Measurements from ENCODE around the gene WDR43. TPM values are rescaled to one million over a fixed set of nuclear protein-coding genes. Genes with fewer than 3 reads are reported as not detected.
"Not testable (repeated sequence)": the region's sequence is repeated elsewhere in the genome, so short reads cannot be mapped to it uniquely, and the experiment has no call there.

WDR43 gene
- total and polyA plus RNA-seq, 4 donors = 9.0 to 53.1 (median 29.3) TPM

- intact Hi-C loops (cut with DNase I) = no loop called here
- DNase-seq (no peak), ATAC-seq (ENCODE audit: low FRiP score) (no peak)
- no peaks in the 10 kb centered on the region for H3K4me1 ChIP-seq (ENCODE audit: control insufficient read depth in 1 of 2, insufficient read depth in 2 of 2, low read length in 2 of 2)
- no peaks in the 10 kb centered on the region for H3K9me3 ChIP-seq (ENCODE audit: control insufficient read depth, low read length)
- no peak overlapping the region for H3K4me3 ChIP-seq (ENCODE audit: low read length in 2 of 2)
- H3K27me3 ChIP-seq (ENCODE audit: control insufficient read depth in 1 of 2, insufficient read depth in 2 of 2, low read length in 1 of 2) = no peaks in the 10 kb centered on the region
- H3K36me3 ChIP-seq (ENCODE audit: control insufficient read depth in 1 of 2, insufficient read depth in 2 of 2, low read length in 1 of 2) = no peaks in the 10 kb centered on the region
- WGBS, 2 donors = 89 to 90% methylated on average over 1 of the region's 1 CpG
- no peak overlapping the region for H3K27ac ChIP-seq (ENCODE audit: low read depth in 1 of 2, low read length in 2 of 2)
These were observed 68.0 kb downstream of the WDR43 start for GRCh38 chr2:28962505-28962904.

DNA sequence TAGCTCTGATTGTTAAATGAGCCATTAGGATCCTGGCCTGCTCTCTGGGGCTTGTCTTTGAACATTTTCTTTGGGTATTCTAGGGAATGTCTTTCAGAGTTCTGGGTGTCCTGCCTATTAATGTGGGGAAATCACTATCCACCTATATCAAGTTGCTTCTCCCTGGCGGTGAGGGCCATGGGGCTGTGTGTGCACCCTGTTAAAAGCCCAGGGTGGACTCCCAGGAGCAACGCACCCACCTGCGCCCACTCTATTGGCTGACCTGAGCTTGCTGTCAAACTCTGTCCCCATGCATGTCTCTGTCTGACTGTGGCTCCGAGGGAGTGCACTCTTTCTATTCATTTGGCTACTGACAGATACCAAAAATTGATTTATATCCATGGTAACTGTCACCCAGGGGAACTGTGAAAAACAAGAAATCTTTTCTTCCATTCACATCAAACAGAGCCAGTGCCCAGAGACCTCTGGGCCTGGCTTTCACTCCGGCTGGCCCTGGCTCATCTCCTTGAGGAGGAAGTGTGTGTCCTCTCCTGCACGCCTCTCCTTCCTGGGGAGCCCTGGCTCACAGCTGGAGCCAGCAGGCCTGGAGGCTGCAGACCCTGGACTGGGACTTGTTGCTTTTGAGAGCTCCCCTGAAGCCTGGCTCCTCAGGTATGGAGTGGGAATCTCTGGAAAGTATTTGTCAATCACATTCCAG lies 76.1 kb downstream of the WDR43 start:
- Histone ChIP-seq H3K27ac (ENCODE audit: low read depth in 1 of 2, low read length in 2 of 2) (no peak overlapping the region), H3K36me3 (ENCODE audit: control insufficient read depth in 1 of 2, insufficient read depth in 2 of 2, low read length in 1 of 2) (no peaks in the 10 kb centered on the region), H3K27me3 (ENCODE audit: control insufficient read depth in 1 of 2, insufficient read depth in 2 of 2, low read length in 1 of 2) (no peaks in the 10 kb centered on the region), H3K4me3 (ENCODE audit: low read length in 2 of 2) (no peak overlapping the region), H3K4me1 (ENCODE audit: control insufficient read depth in 1 of 2, insufficient read depth in 2 of 2, low read length in 2 of 2) (no peaks in the 10 kb centered on the region), H3K9me3 (ENCODE audit: control insufficient read depth, low read length) (peaks cover 2% of the 10 kb centered on the region)
- DNase-seq (no peak), ATAC-seq (ENCODE audit: low FRiP score) (no peak)
- WGBS, 2 donors = 86 to 87% methylated on average over 6 of the region's 6 CpGs
- intact Hi-C loops (cut with DNase I) = no loop called here

DNA sequence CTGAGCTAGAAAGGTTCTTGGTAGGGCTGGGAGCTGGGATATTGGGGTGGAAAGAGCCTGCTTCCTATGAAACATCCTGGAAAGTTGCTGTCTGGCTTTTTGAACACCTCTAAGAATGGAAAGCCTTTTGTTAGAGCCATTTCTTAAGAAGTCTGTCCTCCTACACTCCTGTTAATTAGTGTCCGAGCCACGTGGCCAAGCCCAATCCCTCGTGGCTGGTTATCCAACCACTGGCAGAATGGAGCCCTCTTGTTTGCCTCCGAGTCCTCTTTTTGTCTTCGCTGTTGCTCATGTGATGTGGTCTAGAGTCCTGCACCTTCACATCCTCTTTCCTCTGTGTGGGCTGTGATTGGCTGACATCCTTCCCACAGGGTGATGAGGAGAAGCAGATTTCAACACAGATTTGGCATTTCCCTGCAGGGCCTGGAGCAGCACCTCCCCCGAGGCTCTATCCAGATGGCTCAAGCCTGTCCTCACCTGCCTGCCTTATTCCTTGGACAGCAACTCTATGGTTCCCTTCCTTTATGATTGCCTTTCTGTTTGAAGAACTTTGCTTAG lies 78.4 kb downstream of the WDR43 start:
- H3K36me3 ChIP-seq (ENCODE audit: control insufficient read depth in 1 of 2, insufficient read depth in 2 of 2, low read length in 1 of 2) = no peaks in the 10 kb centered on the region
- no peak overlapping the region for H3K27ac ChIP-seq (ENCODE audit: low read depth in 1 of 2, low read length in 2 of 2)
- H3K4me3 ChIP-seq (ENCODE audit: low read length in 2 of 2) = no peak overlapping the region
- no peaks in the 10 kb centered on the region for H3K4me1 ChIP-seq (ENCODE audit: control insufficient read depth in 1 of 2, insufficient read depth in 2 of 2, low read length in 2 of 2)
- peaks cover 2% of the 10 kb centered on the region for H3K9me3 ChIP-seq (ENCODE audit: control insufficient read depth, low read length)
- H3K27me3 ChIP-seq (ENCODE audit: control insufficient read depth in 1 of 2, insufficient read depth in 2 of 2, low read length in 1 of 2) = no peaks in the 10 kb centered on the region
- DNase-seq (no peak), ATAC-seq (ENCODE audit: low FRiP score) (no peak)
- 82 to 83% methylated on average over 6 of the region's 6 CpGs for WGBS, 2 donors
- intact Hi-C loops (cut with DNase I) = no loop called here

- Histone ChIP-seq H3K27me3 (ENCODE audit: control insufficient read depth in 1 of 2, insufficient read depth in 2 of 2, low read length in 1 of 2) (no peaks in the 10 kb centered on the region), H3K9me3 (ENCODE audit: control insufficient read depth, low read length) (peaks cover 2% of the 10 kb centered on the region), H3K4me3 (ENCODE audit: low read length in 2 of 2) (no peak overlapping the region), H3K36me3 (ENCODE audit: control insufficient read depth in 1 of 2, insufficient read depth in 2 of 2, low read length in 1 of 2) (no peaks in the 10 kb centered on the region), H3K4me1 (ENCODE audit: control insufficient read depth in 1 of 2, insufficient read depth in 2 of 2, low read length in 2 of 2) (no peaks in the 10 kb centered on the region), H3K27ac (ENCODE audit: low read depth in 1 of 2, low read length in 2 of 2) (no peak overlapping the region)
- ATAC-seq (ENCODE audit: low FRiP score) (no peak), DNase-seq (no peak)
- 96 to 99% methylated on average over 4 of the region's 4 CpGs for WGBS, 2 donors
- intact Hi-C loops (cut with DNase I) = no loop called here
These were observed 79.8 kb downstream of the WDR43 start for GRCh38 chr2:28974252-28974651.

DNA sequence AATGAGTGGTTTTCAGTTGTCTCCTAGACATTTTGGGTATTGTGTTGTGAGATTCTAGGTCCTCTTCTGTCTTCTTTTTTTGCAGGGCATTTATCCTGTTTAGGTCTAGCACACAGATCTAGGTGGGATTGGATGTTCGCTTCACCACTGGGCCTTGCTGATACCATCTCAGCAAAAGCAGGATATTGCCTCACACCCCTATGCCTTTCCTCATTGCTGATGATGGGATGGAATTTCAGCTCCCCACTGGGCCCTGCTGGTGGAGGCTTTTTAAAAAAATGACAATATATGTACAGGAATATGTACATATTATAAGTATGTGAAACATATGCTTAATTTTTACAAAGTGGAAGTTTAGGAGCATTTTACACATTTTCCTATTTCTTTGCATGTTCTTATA lies 81.2 kb downstream of the WDR43 start:
- intact Hi-C loops (cut with DNase I) = no loop called here
- DNase-seq (no peak), ATAC-seq (ENCODE audit: low FRiP score) (no peak)
- WGBS, 2 donors = 92 to 100% methylated on average over 1 of the region's 1 CpG
- H3K4me1 ChIP-seq (ENCODE audit: control insufficient read depth in 1 of 2, insufficient read depth in 2 of 2, low read length in 2 of 2) = no peaks in the 10 kb centered on the region
- H3K9me3 ChIP-seq (ENCODE audit: control insufficient read depth, low read length) = peaks cover 2% of the 10 kb centered on the region
- no peak overlapping the region for H3K27ac ChIP-seq (ENCODE audit: low read depth in 1 of 2, low read length in 2 of 2)
- H3K36me3 ChIP-seq (ENCODE audit: control insufficient read depth in 1 of 2, insufficient read depth in 2 of 2, low read length in 1 of 2) = no peaks in the 10 kb centered on the region
- no peaks in the 10 kb centered on the region for H3K27me3 ChIP-seq (ENCODE audit: control insufficient read depth in 1 of 2, insufficient read depth in 2 of 2, low read length in 1 of 2)
- no peak overlapping the region for H3K4me3 ChIP-seq (ENCODE audit: low read length in 2 of 2)

DNA sequence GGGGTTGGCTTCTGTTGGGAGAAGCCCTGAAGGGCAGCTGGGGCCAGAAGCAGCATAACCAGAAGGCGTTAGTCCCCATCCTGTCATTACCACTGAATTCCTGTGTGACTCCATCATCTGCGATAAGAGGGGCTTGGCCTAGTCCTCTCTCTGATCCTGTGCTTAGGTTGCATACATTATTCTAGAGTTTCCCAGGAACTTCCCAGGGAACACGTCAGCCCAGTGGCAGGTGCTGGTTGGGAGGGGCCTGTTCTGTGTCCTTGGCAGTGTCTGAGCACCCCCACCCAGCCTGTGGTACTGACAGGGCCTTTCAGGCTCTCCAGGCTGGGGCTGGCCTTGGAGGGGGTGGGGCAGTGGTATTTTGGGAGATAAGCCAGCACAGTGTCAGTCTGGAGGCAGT lies 82.1 kb downstream of the WDR43 start:
- Histone ChIP-seq H3K4me1 (ENCODE audit: control insufficient read depth in 1 of 2, insufficient read depth in 2 of 2, low read length in 2 of 2) (no peaks in the 10 kb centered on the region), H3K27me3 (ENCODE audit: control insufficient read depth in 1 of 2, insufficient read depth in 2 of 2, low read length in 1 of 2) (no peaks in the 10 kb centered on the region), H3K9me3 (ENCODE audit: control insufficient read depth, low read length) (peaks cover 2% of the 10 kb centered on the region), H3K36me3 (ENCODE audit: control insufficient read depth in 1 of 2, insufficient read depth in 2 of 2, low read length in 1 of 2) (no peaks in the 10 kb centered on the region), H3K4me3 (ENCODE audit: low read length in 2 of 2) (no peak overlapping the region), H3K27ac (ENCODE audit: low read depth in 1 of 2, low read length in 2 of 2) (no peak overlapping the region)
- ATAC-seq (ENCODE audit: low FRiP score) (no peak), DNase-seq (no peak)
- intact Hi-C loops (cut with DNase I) = no loop called here
- 87 to 93% methylated on average over 3 of the region's 3 CpGs for WGBS, 2 donors

GRCh38 chr2:28977176-28977875 lies 82.9 kb downstream of the WDR43 start:
- no peak overlapping the region for H3K27ac ChIP-seq (ENCODE audit: low read depth in 1 of 2, low read length in 2 of 2)
- peak; percentile 25 for ATAC-seq (ENCODE audit: low FRiP score)
- no peaks in the 10 kb centered on the region for H3K36me3 ChIP-seq (ENCODE audit: control insufficient read depth in 1 of 2, insufficient read depth in 2 of 2, low read length in 1 of 2)
- WGBS, 2 donors = 89 to 94% methylated on average over 10 of the region's 10 CpGs
- H3K4me3 ChIP-seq (ENCODE audit: low read length in 2 of 2) = no peak overlapping the region
- H3K27me3 ChIP-seq (ENCODE audit: control insufficient read depth in 1 of 2, insufficient read depth in 2 of 2, low read length in 1 of 2) = no peaks in the 10 kb centered on the region
- no peak for DNase-seq
- H3K9me3 ChIP-seq (ENCODE audit: control insufficient read depth, low read length) = peaks cover 2% of the 10 kb centered on the region
- intact Hi-C loops (cut with DNase I) = no loop called here
- no peaks in the 10 kb centered on the region for H3K4me1 ChIP-seq (ENCODE audit: control insufficient read depth in 1 of 2, insufficient read depth in 2 of 2, low read length in 2 of 2)

DNA sequence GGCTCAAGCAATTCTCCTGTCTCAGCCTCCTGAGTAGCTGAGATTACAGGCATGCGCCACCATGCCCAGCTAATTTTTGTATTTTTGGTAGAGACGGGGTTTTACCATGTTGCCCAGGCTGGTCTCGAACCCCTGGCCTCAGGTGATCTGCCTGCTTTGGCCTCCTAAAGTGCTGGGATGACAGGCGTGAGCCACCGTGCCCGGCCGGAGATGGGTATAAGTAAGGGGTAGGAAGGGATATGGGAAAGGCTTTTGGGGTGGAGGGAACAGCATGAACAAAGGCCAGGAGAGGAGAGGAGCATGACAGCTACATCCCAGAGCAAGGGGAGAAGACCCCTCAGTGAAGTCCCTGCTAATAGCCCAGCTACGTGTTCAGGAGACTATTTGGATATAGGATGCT lies 83.5 kb downstream of the WDR43 start:
- intact Hi-C loops (cut with DNase I); H3K9me3 ChIP-seq (ENCODE audit: control insufficient read depth, low read length); H3K27ac ChIP-seq (ENCODE audit: low read depth in 1 of 2, low read length in 2 of 2); DNase-seq; H3K4me1 ChIP-seq (ENCODE audit: control insufficient read depth in 1 of 2, insufficient read depth in 2 of 2, low read length in 2 of 2); H3K4me3 ChIP-seq (ENCODE audit: low read length in 2 of 2); H3K27me3 ChIP-seq (ENCODE audit: control insufficient read depth in 1 of 2, insufficient read depth in 2 of 2, low read length in 1 of 2); H3K36me3 ChIP-seq (ENCODE audit: control insufficient read depth in 1 of 2, insufficient read depth in 2 of 2, low read length in 1 of 2); ATAC-seq (ENCODE audit: low FRiP score): not testable (repeated sequence)
- WGBS, 2 donors = 91 to 93% methylated on average over 8 of the region's 8 CpGs

GRCh38 chr2:28978606-28979005 lies 84.1 kb downstream of the WDR43 start:
- no peaks in the 10 kb centered on the region for H3K36me3 ChIP-seq (ENCODE audit: control insufficient read depth in 1 of 2, insufficient read depth in 2 of 2, low read length in 1 of 2)
- DNase-seq = peak in 1 of 2 donors; percentile 28
- H3K9me3 ChIP-seq (ENCODE audit: control insufficient read depth, low read length) = no peaks in the 10 kb centered on the region
- H3K4me1 ChIP-seq (ENCODE audit: control insufficient read depth in 1 of 2, insufficient read depth in 2 of 2, low read length in 2 of 2) = no peaks in the 10 kb centered on the region
- no peaks in the 10 kb centered on the region for H3K27me3 ChIP-seq (ENCODE audit: control insufficient read depth in 1 of 2, insufficient read depth in 2 of 2, low read length in 1 of 2)
- H3K27ac ChIP-seq (ENCODE audit: low read depth in 1 of 2, low read length in 2 of 2) = no peak overlapping the region
- no peak for ATAC-seq (ENCODE audit: low FRiP score)
- no peak overlapping the region for H3K4me3 ChIP-seq (ENCODE audit: low read length in 2 of 2)
- intact Hi-C loops (cut with DNase I) = no loop called here
- 72 to 76% methylated on average over 6 of the region's 6 CpGs for WGBS, 2 donors
